Neural progenitor cell (in vitro differentiated cells): ENCODE results near the gene GATA2. TPM values are rescaled to one million over a fixed set of nuclear protein-coding genes. Genes with fewer than 3 reads are reported as not detected.

Experiments
- DNase-seq: peaks from one replicate; pipeline ENCODE4 v3.0.0-alpha.2; 2016; ENCODE audit warnings: low spot score
- H2AFZ ChIP-seq: fragments of 200-600 bp; sonication (generic); replicated peaks from 2 replicates; pipeline ENCODE4 v1.6.1; 2016; ENCODE audit warnings: antibody characterized with exemption
- H3F3A ChIP-seq: fragments of 200-600 bp; sonication (generic); 2 replicates; pipeline ENCODE4 v1.6.1; 2016; ENCODE audit warnings: antibody characterized with exemption, low read depth
- H3K27ac ChIP-seq: fragments of 200-600 bp; sonication (generic); 2 replicates; pipeline ENCODE4 v1.5.1; 2016; ENCODE audit warnings: mild to moderate bottlenecking
- H3K27me3 ChIP-seq: fragments of 200-600 bp; sonication (generic); 2 replicates; pipeline ENCODE4 v1.6.1; 2016; ENCODE audit warnings: mild to moderate bottlenecking, moderate library complexity
- H3K36me3 ChIP-seq: fragments of 200-600 bp; sonication (generic); 2 replicates; pipeline ENCODE4 v1.5.1; 2016
- H3K4me1 ChIP-seq: fragments of 200-600 bp; sonication (generic); 2 replicates; pipeline ENCODE4 v1.6.1; 2016; ENCODE audit warnings: mixed run types
- H3K4me2 ChIP-seq: fragments of 200-600 bp; sonication (generic); 2 replicates; pipeline ENCODE4 v1.6.1; 2016
- H3K4me3 ChIP-seq: fragments of 200-600 bp; sonication (generic); 2 replicates; pipeline ENCODE4 v1.5.1; 2016
- H3K79me2 ChIP-seq: fragments of 200-600 bp; sonication (generic); 2 replicates; pipeline ENCODE4 v1.6.1; 2016; ENCODE audit warnings: low read depth
- H3K9ac ChIP-seq: fragments of 200-600 bp; sonication (generic); 2 replicates; pipeline ENCODE4 v1.6.1; 2016
- H3K9me3 ChIP-seq: fragments of 200-600 bp; sonication (generic); 2 replicates; pipeline ENCODE4 v1.5.1; 2016; ENCODE audit warnings: low read depth
- H4K20me1 ChIP-seq: fragments of 200-600 bp; sonication (generic); 2 replicates; pipeline ENCODE4 v1.6.1; 2016; ENCODE audit warnings: low read depth
- H3K27ac Mint-ChIP-seq: 3 replicates; pipeline ENCODE4 v1.8.0; 2021; ENCODE audit warnings: mixed read lengths
- H3K27me3 Mint-ChIP-seq: 2 replicates; pipeline ENCODE4 v1.8.0; 2022; ENCODE audit warnings: low read depth, mild to moderate bottlenecking, inconsistent platforms, moderate library complexity, mixed read lengths; ENCODE audit not compliant: insufficient read depth
- H3K36me3 Mint-ChIP-seq: 3 replicates; pipeline ENCODE4 v1.8.0; 2021; ENCODE audit warnings: mixed read lengths
- H3K4me1 Mint-ChIP-seq: 3 replicates; pipeline ENCODE4 v1.8.0; 2021; ENCODE audit warnings: mixed read lengths
- H3K4me3 Mint-ChIP-seq: 3 replicates; pipeline ENCODE4 v1.8.0; 2021; ENCODE audit warnings: mild to moderate bottlenecking, moderate library complexity, mixed read lengths
- H3K9me3 Mint-ChIP-seq: 3 replicates; pipeline ENCODE4 v1.8.0; 2020; ENCODE audit warnings: mixed read lengths
- EZH2 ChIP-seq: fragments of 200-600 bp; sonication (generic); IDR thresholded peaks from 2 replicates; pipeline ENCODE4 v1.6.1; 2017; ENCODE audit warnings: antibody characterized with exemption, mild to moderate bottlenecking, moderate library complexity
- EZH2phosphoT487 ChIP-seq: fragments of 200-600 bp; sonication (generic); IDR thresholded peaks from 2 replicates; pipeline ENCODE4 v1.6.1; 2017; ENCODE audit warnings: antibody characterized with exemption
- total RNA-seq: library from RNA; depleted of rRNA; stranded (reverse); fragments of >200 nt; gene quantifications from 2 replicates; pipeline ENCODE4 v1.2.3, GENCODE V29; 2015; ENCODE audit warnings: low replicate concordance
- TF ChIP-seq, protein P1 (sequence below): fragments of 200-600 bp; sonication (generic); IDR thresholded peaks from 2 replicates; pipeline ENCODE4 v1.5.1; 2017; ENCODE audit warnings: antibody characterized with exemption, mild to moderate bottlenecking

Gene GATA2
- total RNA-seq, 1 donor from 2014 or later = not detected

DNA sequence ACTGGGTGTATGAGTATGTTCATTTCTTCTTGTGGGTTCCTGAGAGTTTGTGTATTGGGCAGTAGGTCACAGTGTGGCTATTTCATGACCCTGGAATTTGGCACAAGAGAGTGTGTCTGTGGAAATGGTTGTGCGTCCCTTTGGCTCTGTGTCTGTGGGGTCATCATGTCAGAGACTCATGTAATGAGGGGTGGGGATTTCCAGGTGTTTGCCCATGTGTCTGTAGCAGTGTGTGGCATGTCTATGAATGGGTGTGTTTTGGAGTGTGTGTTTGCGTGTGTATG lies 1.3 kb upstream of the GATA2 start:
- H3K4me3 ChIP-seq = no peak overlapping the region
- TF ChIP-seq EZH2 = no peak
- TF ChIP-seq, protein P1, sequence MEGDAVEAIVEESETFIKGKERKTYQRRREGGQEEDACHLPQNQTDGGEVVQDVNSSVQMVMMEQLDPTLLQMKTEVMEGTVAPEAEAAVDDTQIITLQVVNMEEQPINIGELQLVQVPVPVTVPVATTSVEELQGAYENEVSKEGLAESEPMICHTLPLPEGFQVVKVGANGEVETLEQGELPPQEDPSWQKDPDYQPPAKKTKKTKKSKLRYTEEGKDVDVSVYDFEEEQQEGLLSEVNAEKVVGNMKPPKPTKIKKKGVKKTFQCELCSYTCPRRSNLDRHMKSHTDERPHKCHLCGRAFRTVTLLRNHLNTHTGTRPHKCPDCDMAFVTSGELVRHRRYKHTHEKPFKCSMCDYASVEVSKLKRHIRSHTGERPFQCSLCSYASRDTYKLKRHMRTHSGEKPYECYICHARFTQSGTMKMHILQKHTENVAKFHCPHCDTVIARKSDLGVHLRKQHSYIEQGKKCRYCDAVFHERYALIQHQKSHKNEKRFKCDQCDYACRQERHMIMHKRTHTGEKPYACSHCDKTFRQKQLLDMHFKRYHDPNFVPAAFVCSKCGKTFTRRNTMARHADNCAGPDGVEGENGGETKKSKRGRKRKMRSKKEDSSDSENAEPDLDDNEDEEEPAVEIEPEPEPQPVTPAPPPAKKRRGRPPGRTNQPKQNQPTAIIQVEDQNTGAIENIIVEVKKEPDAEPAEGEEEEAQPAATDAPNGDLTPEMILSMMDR = no peak
- TF ChIP-seq EZH2phosphoT487 = no peak
- no peak overlapping the region for H2AFZ ChIP-seq
- peaks cover 100% of the 10 kb centered on the region for H3K27me3 ChIP-seq
- peaks cover 31% of the 10 kb centered on the region for H3K4me1 ChIP-seq
- Mint-ChIP-seq H3K36me3 (no peaks in the 10 kb centered on the region), H3K4me3 (peak overlapping the region; percentile 18), H3K9me3 (peaks cover 2% of the 10 kb centered on the region), H3K27me3 (peaks cover 83% of the 10 kb centered on the region), H3K27ac (no peak overlapping the region), H3K4me1 (peaks cover 32% of the 10 kb centered on the region)
- no peaks in the 10 kb centered on the region for H3K36me3 ChIP-seq
- H3K27ac ChIP-seq = no peak overlapping the region
- H4K20me1 ChIP-seq = peaks cover 75% of the 10 kb centered on the region
- DNase-seq = peak; percentile 1
- H3K9ac ChIP-seq = no peak overlapping the region
- no peak overlapping the region for H3K4me2 ChIP-seq
- H3K9me3 ChIP-seq = no peaks in the 10 kb centered on the region
- H3K79me2 ChIP-seq = no peaks in the 10 kb centered on the region
- peaks cover 28% of the 10 kb centered on the region for H3F3A ChIP-seq

DNA sequence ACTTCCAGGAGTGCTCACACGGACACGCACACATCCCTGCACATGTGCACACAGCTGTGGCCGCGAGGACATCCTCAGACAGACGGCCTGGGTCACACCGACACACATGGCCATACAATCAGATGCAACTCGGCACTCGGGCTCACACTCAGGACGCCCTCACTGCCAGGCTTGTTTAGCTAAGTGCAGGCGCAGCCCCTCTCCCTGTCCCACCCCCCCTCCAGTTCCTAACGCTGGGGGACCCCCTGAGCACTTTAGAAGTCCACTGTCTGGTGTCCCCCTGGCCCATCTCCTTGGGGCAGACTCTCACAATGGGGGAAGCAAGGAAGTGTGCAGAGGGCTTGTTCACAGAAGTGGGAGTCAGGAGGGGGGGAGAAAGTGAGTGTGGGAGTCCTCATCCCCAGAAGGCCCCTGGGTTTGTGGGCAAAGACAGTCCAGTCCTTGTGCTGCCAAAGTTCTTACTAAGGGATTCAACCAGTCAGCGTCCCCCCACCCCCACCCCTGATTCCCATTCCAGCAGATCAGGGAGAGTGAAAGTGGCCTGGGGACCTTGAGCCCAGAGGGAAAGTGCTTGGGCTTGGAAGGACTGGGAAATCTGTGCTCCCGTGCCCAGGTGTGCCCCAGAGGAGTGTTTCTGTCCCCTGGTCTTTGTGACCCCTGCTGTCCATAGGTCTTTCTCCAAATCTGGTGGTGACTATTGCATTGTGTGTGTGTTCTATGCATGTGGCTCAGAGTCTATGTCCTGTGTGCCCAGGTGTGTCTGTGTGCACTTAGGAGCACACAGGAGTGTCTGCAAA lies 767 bp upstream of the GATA2 start:
- Mint-ChIP-seq H3K4me1 (peaks cover 30% of the 10 kb centered on the region), H3K27me3 (peaks cover 82% of the 10 kb centered on the region)

DNA sequence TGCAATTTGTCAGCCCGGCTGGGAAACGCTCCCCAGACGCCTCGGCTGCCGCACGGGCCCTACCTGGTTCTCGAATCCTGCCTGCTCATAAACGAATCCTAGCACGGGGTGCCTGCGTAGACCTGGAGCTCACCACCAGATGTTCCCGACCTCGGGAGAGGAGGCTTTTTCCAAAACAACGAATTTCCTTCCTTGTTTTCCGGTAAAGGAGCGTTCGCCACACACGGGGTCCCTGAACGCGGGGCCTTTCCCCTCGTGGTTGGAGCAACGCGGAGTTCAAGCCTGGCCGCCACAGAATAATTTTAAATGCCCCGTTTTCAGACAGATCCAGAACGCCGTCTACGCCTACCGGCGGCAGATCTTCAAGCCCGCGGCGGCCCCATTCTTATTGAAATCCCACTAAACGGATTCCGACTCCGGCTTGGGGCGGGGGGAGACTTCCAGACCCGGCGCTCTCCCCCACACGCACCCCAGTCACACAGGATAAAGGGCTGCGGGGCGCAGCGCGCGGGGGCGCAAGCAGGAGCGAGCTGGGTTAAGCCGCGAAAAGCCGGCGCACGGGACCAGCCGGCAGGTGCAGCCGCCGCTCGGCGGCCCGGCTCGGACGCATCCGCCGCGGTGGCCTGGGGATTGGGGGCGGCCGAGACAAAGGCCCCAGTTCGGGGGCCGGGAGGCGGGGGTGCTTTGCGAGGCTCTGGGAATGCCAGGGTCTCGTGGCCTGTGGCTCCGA lies 895 bp downstream of the GATA2 start:
- no peak overlapping the region for H3K9ac ChIP-seq
- Mint-ChIP-seq H3K27ac (no peak overlapping the region), H3K27me3 (peaks cover 79% of the 10 kb centered on the region), H3K4me3 (peak overlapping the region; percentile 35), H3K9me3 (peaks cover 2% of the 10 kb centered on the region), H3K4me1 (peaks cover 22% of the 10 kb centered on the region), H3K36me3 (no peaks in the 10 kb centered on the region)
- no peaks in the 10 kb centered on the region for H3K36me3 ChIP-seq
- no peak overlapping the region for H3K27ac ChIP-seq
- H3K4me3 ChIP-seq = peak overlapping the region; percentile 30
- TF ChIP-seq, protein P1 = no peak
- TF ChIP-seq EZH2 = peak; percentile 99
- peak; percentile 98 for TF ChIP-seq EZH2phosphoT487
- H3K4me2 ChIP-seq = peak overlapping the region; percentile 70
- no peak overlapping the region for H2AFZ ChIP-seq
- H3K27me3 ChIP-seq = peaks cover 100% of the 10 kb centered on the region
- DNase-seq = peak; percentile 81
- H3K79me2 ChIP-seq = no peaks in the 10 kb centered on the region
- peaks cover 28% of the 10 kb centered on the region for H3F3A ChIP-seq
- H4K20me1 ChIP-seq = peaks cover 93% of the 10 kb centered on the region
- no peaks in the 10 kb centered on the region for H3K9me3 ChIP-seq
- H3K4me1 ChIP-seq = peaks cover 41% of the 10 kb centered on the region

More for the DNA sequence above, 767 bp upstream of the GATA2 start:
- TF ChIP-seq, protein P1 = no peak
- TF ChIP-seq EZH2phosphoT487 = peak; percentile 13
- Mint-ChIP-seq H3K4me3 (peak overlapping the region; percentile 72), H3K9me3 (peaks cover 2% of the 10 kb centered on the region), H3K27ac (no peak overlapping the region), H3K36me3 (no peaks in the 10 kb centered on the region)
- Histone ChIP-seq H3K9ac (no peak overlapping the region), H3K4me1 (peaks cover 37% of the 10 kb centered on the region), H3K4me3 (no peak overlapping the region), H4K20me1 (peaks cover 80% of the 10 kb centered on the region), H3K79me2 (no peaks in the 10 kb centered on the region), H3K4me2 (no peak overlapping the region), H3F3A (peaks cover 28% of the 10 kb centered on the region), H3K9me3 (no peaks in the 10 kb centered on the region), H3K27me3 (peaks cover 100% of the 10 kb centered on the region), H2AFZ (no peak overlapping the region), H3K27ac (no peak overlapping the region), H3K36me3 (no peaks in the 10 kb centered on the region)
- DNase-seq = peak; percentile 36
